GM19397 (cell line): ENCODE measurements around the gene CDK2.

Source experiments
- ATAC-seq: cut with Tn5 transposase; IDR thresholded peaks from one replicate; pipeline ENCODE4 v1.9.1; 2021; ENCODE audit warnings: mild to moderate bottlenecking, moderate library complexity; ENCODE audit not compliant: unreplicated experiment

The CDK2 gene

GRCh38 chr12:55937981-55938380, 28.6 kb upstream of the CDK2 start:
- no peak for ATAC-seq

GRCh38 chr12:55938826-55939501, 27.7 kb upstream of the CDK2 start:
- no peak for ATAC-seq

GRCh38 chr12:55940065-55940732, 26.4 kb upstream of the CDK2 start:
- peak; percentile 89 for ATAC-seq

- ATAC-seq: no peak
Observed at GRCh38 chr12:55942055-55942454, 24.6 kb upstream of the CDK2 start.

- ATAC-seq: no peak
Observed at GRCh38 chr12:55942577-55943136, 24.0 kb upstream of the CDK2 start.

GRCh38 chr12:55946553-55946952, 20.1 kb upstream of the CDK2 start:
- no peak for ATAC-seq

GRCh38 chr12:55955344-55955743, 11.3 kb upstream of the CDK2 start:
- ATAC-seq: no peak

GRCh38 chr12:55955800-55956508, 10.7 kb upstream of the CDK2 start:
- ATAC-seq: no peak

- ATAC-seq: no peak
Observed at GRCh38 chr12:55957106-55957859, 9.3 kb upstream of the CDK2 start.

- ATAC-seq: no peak
Observed at GRCh38 chr12:55963760-55964159, 2.9 kb upstream of the CDK2 start.

GRCh38 chr12:55965240-55965639, 1.4 kb upstream of the CDK2 start:
- ATAC-seq: no peak

GRCh38 chr12:55965941-55966407, 656 bp upstream of the CDK2 start, which contains the start of gene PMEL:
PMEL (minus strand) TSS chr12:55966042; CDS start chr12:55966011, 31 bp downstream.
- ATAC-seq: no peak

- ATAC-seq: no peak
Observed at GRCh38 chr12:55969356-55969755, 2.7 kb downstream of the CDK2 start.

- ATAC-seq: no peak
Observed at GRCh38 chr12:55970775-55971174, 4.1 kb downstream of the CDK2 start.

GRCh38 chr12:55972042-55972441, 5.4 kb downstream of the CDK2 start:
- ATAC-seq: no peak

- ATAC-seq: no peak
Observed at GRCh38 chr12:55972456-55972855, 5.8 kb downstream of the CDK2 start.

- ATAC-seq: no peak
Observed at GRCh38 chr12:55972911-55973598, 6.4 kb downstream of the CDK2 start.

GRCh38 chr12:55973599-55974307, 7.1 kb downstream of the CDK2 start, which contains the start of gene RAB5B:
RAB5B (plus strand) TSS chr12:55974078; CDS start chr12:55986961, 12,883 bp downstream.
- peak; percentile 91 for ATAC-seq

GRCh38 chr12:55974308-55974730, 7.7 kb downstream of the CDK2 start:
- ATAC-seq: peak; percentile 15
